OCI-LY3 (cell line): ENCODE data around the gene DENND1A.

Experiments used
- H2AFZ ChIP-seq: fragments of 200-600, 300-600 bp; shearing (Covaris generic); 2 replicates; pipeline ENCODE4 v1.6.0; 2014; ENCODE audit warnings: antibody characterized with exemption, low read depth, low read length
- H3K27ac ChIP-seq: fragments of 200-600, 300-600 bp; sonication (generic); 2 replicates; pipeline ENCODE4 v1.5.1; 2014; ENCODE audit warnings: mild to moderate bottlenecking, low read length, moderate library complexity, mixed read lengths
- H3K27me3 ChIP-seq: fragments of 200-600, 300-600 bp; sonication (generic); 2 replicates; pipeline ENCODE4 v1.6.1; 2014; ENCODE audit warnings: low read depth, low read length, mixed read lengths
- H3K36me3 ChIP-seq: fragments of 200-600, 300-600 bp; sonication (generic); replicated peaks from 2 replicates; pipeline ENCODE3; 2014; ENCODE audit warnings: low read depth, low read length, mixed read lengths
- H3K4me1 ChIP-seq: fragments of 300-600, 200-600 bp; sonication (generic); 2 replicates; pipeline ENCODE4 v1.6.1; 2014; ENCODE audit warnings: low read length, mixed read lengths
- H3K4me2 ChIP-seq: fragments of 200-600, 300-600 bp; sonication (generic); 2 replicates; pipeline ENCODE4 v1.6.1; 2014; ENCODE audit warnings: low read length, mixed read lengths
- H3K4me3 ChIP-seq: fragments of 300-600, 200-600 bp; sonication (generic); 2 replicates; pipeline ENCODE4 v1.5.1; 2014; ENCODE audit warnings: antibody characterized with exemption, mild to moderate bottlenecking, low read length, moderate library complexity
- H3K79me2 ChIP-seq: fragments of 300-600, 200-600 bp; shearing (Covaris generic); 2 replicates; pipeline ENCODE4 v1.6.1; 2014; ENCODE audit warnings: mild to moderate bottlenecking, low read length, mixed read lengths
- H3K9ac ChIP-seq: fragments of 300-600, 200-600 bp; shearing (Covaris generic); 2 replicates; pipeline ENCODE4 v1.6.0; 2014; ENCODE audit warnings: mild to moderate bottlenecking, low read length, moderate library complexity
- H3K9me3 ChIP-seq: fragments of 200-600, 300-600 bp; shearing (Covaris generic); 2 replicates; pipeline ENCODE4 v1.6.1; 2014; ENCODE audit warnings: low read length, mixed read lengths; ENCODE audit not compliant: insufficient read depth
- H4K20me1 ChIP-seq: fragments of 200-600, 300-600 bp; sonication (generic); 2 replicates; pipeline ENCODE4 v1.6.1; 2016; ENCODE audit warnings: low read length, mixed read lengths; ENCODE audit not compliant: insufficient read depth
- EZH2phosphoT487 ChIP-seq: fragments of 200-600 bp; shearing (Covaris generic); IDR thresholded peaks from 2 replicates; pipeline ENCODE4 v1.6.1; 2018; ENCODE audit warnings: antibody characterized with exemption, mixed run types, low read depth
- TF ChIP-seq, protein P1 (sequence below): fragments of 200-600, 300-600 bp; sonication (generic); IDR thresholded peaks from 2 replicates; pipeline ENCODE4 v1.5.1; 2014; ENCODE audit warnings: antibody characterized with exemption, low read length, low read depth

DENND1A gene

GRCh38 chr9:123883634-123884033, 46.3 kb downstream of the DENND1A start:
- H3K36me3 ChIP-seq, result peaks cover 15% of the 10 kb centered on the region
- no peaks in the 10 kb centered on the region for H3K27me3 ChIP-seq
- H4K20me1 ChIP-seq, result peaks cover 91% of the 10 kb centered on the region
- no peaks in the 10 kb centered on the region for H3K9me3 ChIP-seq
- peaks cover 10% of the 10 kb centered on the region; the same call in 1 of the 2 replicates for H3K4me1 ChIP-seq
- TF ChIP-seq, protein P1, sequence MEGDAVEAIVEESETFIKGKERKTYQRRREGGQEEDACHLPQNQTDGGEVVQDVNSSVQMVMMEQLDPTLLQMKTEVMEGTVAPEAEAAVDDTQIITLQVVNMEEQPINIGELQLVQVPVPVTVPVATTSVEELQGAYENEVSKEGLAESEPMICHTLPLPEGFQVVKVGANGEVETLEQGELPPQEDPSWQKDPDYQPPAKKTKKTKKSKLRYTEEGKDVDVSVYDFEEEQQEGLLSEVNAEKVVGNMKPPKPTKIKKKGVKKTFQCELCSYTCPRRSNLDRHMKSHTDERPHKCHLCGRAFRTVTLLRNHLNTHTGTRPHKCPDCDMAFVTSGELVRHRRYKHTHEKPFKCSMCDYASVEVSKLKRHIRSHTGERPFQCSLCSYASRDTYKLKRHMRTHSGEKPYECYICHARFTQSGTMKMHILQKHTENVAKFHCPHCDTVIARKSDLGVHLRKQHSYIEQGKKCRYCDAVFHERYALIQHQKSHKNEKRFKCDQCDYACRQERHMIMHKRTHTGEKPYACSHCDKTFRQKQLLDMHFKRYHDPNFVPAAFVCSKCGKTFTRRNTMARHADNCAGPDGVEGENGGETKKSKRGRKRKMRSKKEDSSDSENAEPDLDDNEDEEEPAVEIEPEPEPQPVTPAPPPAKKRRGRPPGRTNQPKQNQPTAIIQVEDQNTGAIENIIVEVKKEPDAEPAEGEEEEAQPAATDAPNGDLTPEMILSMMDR, result no peak
- no peak for TF ChIP-seq EZH2phosphoT487
- H3K27ac ChIP-seq, result no peak overlapping the region
- H3K9ac ChIP-seq, result no peak overlapping the region
- no peak overlapping the region for H2AFZ ChIP-seq
- H3K4me2 ChIP-seq, result no peak overlapping the region
- H3K79me2 ChIP-seq, result peaks cover 91% of the 10 kb centered on the region
- H3K4me3 ChIP-seq, result no peak overlapping the region

DNA sequence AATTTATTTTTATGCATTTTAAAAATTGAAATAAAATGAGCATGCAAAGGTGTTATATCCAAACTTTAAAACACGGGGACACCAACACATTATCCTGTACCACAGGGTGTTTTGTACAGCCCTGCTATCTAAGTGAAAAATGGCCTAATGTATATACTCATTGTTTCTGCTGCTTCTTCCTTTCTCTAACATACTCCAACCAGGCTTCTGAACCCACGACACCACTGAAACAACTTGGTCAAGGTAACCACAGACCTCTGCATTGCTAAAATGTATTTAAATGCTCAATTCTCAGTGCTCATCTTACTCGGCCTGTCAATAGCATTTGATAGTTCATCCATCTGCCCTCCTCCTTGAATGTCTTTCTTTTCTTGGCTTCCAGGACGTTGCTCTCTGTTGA, 48.3 kb downstream of the DENND1A start:
- no peak overlapping the region for H2AFZ ChIP-seq
- no peak overlapping the region for H3K9ac ChIP-seq
- H3K27me3 ChIP-seq, result no peaks in the 10 kb centered on the region
- peaks cover 10% of the 10 kb centered on the region; the same call in 1 of the 2 replicates for H3K4me1 ChIP-seq
- no peak for TF ChIP-seq EZH2phosphoT487
- TF ChIP-seq, protein P1, result no peak
- H3K4me3 ChIP-seq, result no peak overlapping the region
- H3K27ac ChIP-seq, result no peak overlapping the region
- peaks cover 76% of the 10 kb centered on the region for H4K20me1 ChIP-seq
- peaks cover 15% of the 10 kb centered on the region for H3K36me3 ChIP-seq
- H3K79me2 ChIP-seq, result peaks cover 71% of the 10 kb centered on the region
- no peak overlapping the region for H3K4me2 ChIP-seq
- no peaks in the 10 kb centered on the region for H3K9me3 ChIP-seq

GRCh38 chr9:123880420-123880819, 49.5 kb downstream of the DENND1A start:
- TF ChIP-seq EZH2phosphoT487, result no peak
- TF ChIP-seq, protein P1, result no peak
- Histone ChIP-seq H3K27ac (no peak overlapping the region), H3K9ac (no peak overlapping the region), H3K27me3 (no peaks in the 10 kb centered on the region), H3K36me3 (peaks cover 27% of the 10 kb centered on the region), H3K9me3 (no peaks in the 10 kb centered on the region), H3K79me2 (peaks cover 63% of the 10 kb centered on the region), H4K20me1 (peaks cover 76% of the 10 kb centered on the region), H3K4me3 (no peak overlapping the region), H3K4me2 (no peak overlapping the region), H3K4me1 (peaks cover 10% of the 10 kb centered on the region; the same call in 1 of the 2 replicates), H2AFZ (no peak overlapping the region)

DNA sequence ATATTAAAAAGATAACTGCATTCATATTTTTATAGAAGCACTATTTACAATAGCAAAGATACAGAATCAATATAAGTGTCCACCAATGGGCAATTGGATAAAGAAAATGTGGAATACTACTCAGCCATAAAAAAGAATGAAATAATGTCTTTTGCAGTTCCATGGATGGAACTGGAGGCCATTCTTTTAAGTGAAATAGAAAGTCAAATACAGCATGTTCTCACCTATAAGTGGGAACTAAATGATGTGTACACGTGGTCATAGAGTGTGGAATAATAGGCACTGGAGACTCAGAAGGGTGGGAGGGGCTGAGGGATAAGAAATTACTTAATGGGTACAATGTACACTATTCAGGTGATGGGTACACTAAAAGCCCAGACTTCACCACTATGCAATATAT, 53.2 kb downstream of the DENND1A start:
- Histone ChIP-seq H2AFZ (no peak overlapping the region), H4K20me1 (peaks cover 67% of the 10 kb centered on the region), H3K4me1 (peaks cover 7% of the 10 kb centered on the region; the same call in 1 of the 2 replicates), H3K27ac (no peak overlapping the region), H3K4me2 (no peak overlapping the region), H3K4me3 (no peak overlapping the region), H3K9me3 (no peaks in the 10 kb centered on the region), H3K27me3 (no peaks in the 10 kb centered on the region), H3K36me3 (peaks cover 33% of the 10 kb centered on the region), H3K79me2 (peaks cover 39% of the 10 kb centered on the region), H3K9ac (no peak overlapping the region)
- TF ChIP-seq EZH2phosphoT487, result no peak
- TF ChIP-seq, protein P1, result no peak
